ENCODE results near the gene NR3C2. TPM values are rescaled to one million over a fixed set of nuclear protein-coding genes. Genes with fewer than 3 reads are reported as not detected.
A peak's percentile ranks its signal among the peaks of the same experiment; 100 is the strongest.

NR3C2 gene
- total RNA-seq, 1 experiment from 2014 or later = 1.6 TPM

DNA sequence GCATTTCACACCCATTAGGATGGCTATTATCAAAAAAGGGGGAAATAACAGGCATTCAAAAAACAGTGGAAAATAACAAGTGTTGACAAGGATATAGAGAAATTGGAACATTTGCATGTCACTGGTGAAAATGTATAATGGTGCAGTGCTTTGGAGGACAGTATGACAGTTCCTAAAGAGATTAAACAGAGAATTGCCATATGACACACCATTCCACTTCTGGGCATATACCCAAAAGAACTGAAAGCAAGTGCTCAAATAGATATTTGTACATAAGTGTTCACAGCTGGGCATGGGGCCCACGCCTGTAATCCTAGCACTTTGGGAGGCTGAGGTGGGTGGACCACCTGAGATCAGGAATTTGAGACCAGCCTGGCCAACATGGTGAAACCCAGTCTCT, 348.1 kb downstream of the NR3C2 start:
- Histone ChIP-seq H3K9me3 (ENCODE audit: low read depth, low read length, poor library complexity, severe bottlenecking) (no peaks in the 10 kb centered on the region), H3K36me3 (ENCODE audit: insufficient read depth, low read length, poor library complexity, severe bottlenecking) (no peaks in the 10 kb centered on the region), H3K27ac (ENCODE audit: low read depth, low read length, poor library complexity, severe bottlenecking) (no peak overlapping the region), H3K4me1 (ENCODE audit: insufficient read depth, low read length, poor library complexity, severe bottlenecking) (no peaks in the 10 kb centered on the region), H3K27me3 (replicated peaks; ENCODE audit: insufficient read depth, low read depth, low read length, poor library complexity) (no peaks in the 10 kb centered on the region), H3K4me3 (ENCODE audit: low read depth, low read length, poor library complexity, severe bottlenecking) (no peak overlapping the region)
- POLR2A ChIA-PET (ENCODE audit: low non-redundant PET) = no interaction called here
- CTCF ChIA-PET = no interaction called here
- intact Hi-C loops (cut with micrococcal nuclease; ENCODE audit: unreplicated experiment) = no loop called here
- DNase-seq (ENCODE audit: low spot score) = peak; percentile 12
- BruUV-seq (replicated peaks) = no TSS peak
- TF ChIP-seq CTCF (conservative IDR thresholded peaks at IDR 0.05; ENCODE audit: low read depth, low read length) (no peak), EZH2 (IDR thresholded peaks at IDR 0.05; ENCODE audit: borderline replicate concordance, low read depth, low read length, poor library complexity, severe bottlenecking) (no peak)

DNA sequence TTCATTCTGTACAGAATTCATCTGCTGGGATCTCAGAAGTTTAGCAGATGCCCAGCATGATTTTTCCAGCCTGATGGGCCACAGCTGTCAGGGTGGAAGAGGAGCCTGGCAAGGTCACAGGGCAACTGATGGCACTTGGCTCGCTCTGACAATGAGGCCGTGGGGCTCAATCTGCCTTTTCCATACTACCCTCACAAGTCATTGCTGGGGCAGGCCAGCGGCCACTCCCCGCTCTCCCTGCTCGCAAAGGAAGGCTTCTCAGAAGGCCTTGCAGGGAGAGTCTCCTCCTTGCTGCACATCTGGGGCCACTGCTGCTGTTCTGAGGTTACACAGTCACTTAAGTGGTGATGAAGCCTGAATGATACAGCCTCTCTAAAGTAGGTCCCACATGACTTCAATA, 349.1 kb downstream of the NR3C2 start:
- DNase-seq (ENCODE audit: low spot score) = no peak
- no TSS peak for BruUV-seq (replicated peaks)
- TF ChIP-seq EZH2 (IDR thresholded peaks at IDR 0.05; ENCODE audit: borderline replicate concordance, low read depth, low read length, poor library complexity, severe bottlenecking) (no peak), CTCF (conservative IDR thresholded peaks at IDR 0.05; ENCODE audit: low read depth, low read length) (no peak)

DNA sequence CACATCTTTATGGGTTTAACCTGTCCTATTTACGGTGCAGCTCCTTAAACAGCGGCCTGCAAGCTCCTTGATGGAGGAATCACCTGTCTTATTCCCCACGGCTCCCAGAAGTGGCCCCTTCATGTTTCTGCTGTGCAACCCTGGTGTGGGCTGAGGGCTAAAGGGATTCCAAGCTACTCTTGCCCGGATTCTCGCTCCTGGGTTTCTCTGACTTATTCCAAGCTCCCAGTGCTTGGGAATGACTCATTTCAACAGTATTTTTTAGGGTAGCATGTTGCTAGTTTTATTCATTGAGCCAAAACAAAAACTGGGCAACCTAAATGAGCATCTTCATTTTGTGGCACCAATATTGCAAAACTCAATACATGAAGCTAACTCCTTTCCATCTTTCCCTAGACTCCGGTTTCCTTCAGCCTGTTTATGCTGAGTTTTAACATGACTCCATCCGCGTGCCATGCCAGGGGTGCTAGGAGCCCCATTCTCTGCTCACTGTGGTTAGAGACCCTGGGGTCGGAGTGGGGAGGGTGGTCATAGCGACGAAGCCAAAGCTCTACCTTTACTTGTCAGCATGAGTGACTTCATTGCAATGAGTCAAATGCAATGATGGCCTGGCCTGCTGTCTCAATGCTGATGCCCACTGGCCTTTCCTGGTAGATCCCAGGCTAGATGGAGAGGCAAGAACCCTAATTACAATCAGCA, 349.7 kb downstream of the NR3C2 start:
- CTCF ChIA-PET = no interaction called here
- H3K4me3 ChIP-seq (ENCODE audit: low read depth, low read length, poor library complexity, severe bottlenecking) = no peak overlapping the region
- H3K9me3 ChIP-seq (ENCODE audit: low read depth, low read length, poor library complexity, severe bottlenecking) = no peaks in the 10 kb centered on the region
- TF ChIP-seq CTCF (conservative IDR thresholded peaks at IDR 0.05; ENCODE audit: low read depth, low read length) (no peak), EZH2 (IDR thresholded peaks at IDR 0.05; ENCODE audit: borderline replicate concordance, low read depth, low read length, poor library complexity, severe bottlenecking) (no peak)
- H3K27ac ChIP-seq (ENCODE audit: low read depth, low read length, poor library complexity, severe bottlenecking) = no peak overlapping the region
- no TSS peak for BruUV-seq (replicated peaks)
- no peaks in the 10 kb centered on the region for H3K4me1 ChIP-seq (ENCODE audit: insufficient read depth, low read length, poor library complexity, severe bottlenecking)
- H3K27me3 ChIP-seq (replicated peaks; ENCODE audit: insufficient read depth, low read depth, low read length, poor library complexity) = no peaks in the 10 kb centered on the region
- POLR2A ChIA-PET (ENCODE audit: low non-redundant PET) = no interaction called here
- no peak for DNase-seq (ENCODE audit: low spot score)
- intact Hi-C loops (cut with micrococcal nuclease; ENCODE audit: unreplicated experiment) = no loop called here
- H3K36me3 ChIP-seq (ENCODE audit: insufficient read depth, low read length, poor library complexity, severe bottlenecking) = no peaks in the 10 kb centered on the region

More for the DNA sequence above, 349.1 kb downstream of the NR3C2 start:
- H3K4me1 ChIP-seq (ENCODE audit: insufficient read depth, low read length, poor library complexity, severe bottlenecking) = no peaks in the 10 kb centered on the region
- POLR2A ChIA-PET (ENCODE audit: low non-redundant PET) = no interaction called here
- H3K27me3 ChIP-seq (replicated peaks; ENCODE audit: insufficient read depth, low read depth, low read length, poor library complexity) = no peaks in the 10 kb centered on the region
- no peaks in the 10 kb centered on the region for H3K36me3 ChIP-seq (ENCODE audit: insufficient read depth, low read length, poor library complexity, severe bottlenecking)
- H3K27ac ChIP-seq (ENCODE audit: low read depth, low read length, poor library complexity, severe bottlenecking) = no peak overlapping the region
- CTCF ChIA-PET = no interaction called here
- no peaks in the 10 kb centered on the region for H3K9me3 ChIP-seq (ENCODE audit: low read depth, low read length, poor library complexity, severe bottlenecking)
- H3K4me3 ChIP-seq (ENCODE audit: low read depth, low read length, poor library complexity, severe bottlenecking) = no peak overlapping the region
- intact Hi-C loops (cut with micrococcal nuclease; ENCODE audit: unreplicated experiment) = no loop called here

Data from A673 (cell line).